HepG2 (cell line): ENCODE measurements around the gene SMIM30. TPM values are rescaled to one million over a fixed set of nuclear protein-coding genes. Genes with fewer than 3 reads are reported as not detected.

Experiments used
- HHEX ChIP-seq: IDR thresholded peaks from 2 replicates; pipeline ENCODE4 v1.6.1; 2016; ENCODE audit warnings: control low read depth
- HMGXB3 ChIP-seq: sonication (generic); formaldehyde crosslinking; IDR thresholded peaks from 2 replicates; pipeline ENCODE4 v1.4.0; 2020; ENCODE audit warnings: missing genetic modification reagents, borderline replicate concordance
- RXRA ChIP-seq: sonication (generic); formaldehyde crosslinking; IDR thresholded peaks from 2 replicates; pipeline ENCODE4 v1.5.1; 2020; ENCODE audit warnings: missing genetic modification reagents
- ZFP36L2 ChIP-seq: sonication (generic); formaldehyde crosslinking; IDR thresholded peaks from 2 replicates; pipeline ENCODE4 v1.4.0; 2020; ENCODE audit warnings: missing genetic modification reagents
- ZNF3 ChIP-seq: IDR thresholded peaks from 2 replicates; pipeline ENCODE4 v1.7.0; 2017; ENCODE audit warnings: inconsistent platforms
- ZNF367 ChIP-seq: sonication (generic); formaldehyde crosslinking; IDR thresholded peaks from 2 replicates; pipeline ENCODE4 v1.4.0; 2020; ENCODE audit warnings: missing genetic modification reagents, borderline replicate concordance
- ZNF564 ChIP-seq: sonication (generic); formaldehyde crosslinking; IDR thresholded peaks from 2 replicates; pipeline ENCODE4 v1.8.1; 2023; ENCODE audit warnings: mild to moderate bottlenecking, missing genetic modification reagents
- ZNF616 ChIP-seq: sonication (generic); formaldehyde crosslinking; IDR thresholded peaks from 2 replicates; pipeline ENCODE4 v1.5.0; 2020; ENCODE audit warnings: low read depth, mild to moderate bottlenecking, missing genetic modification reagents
- ZSCAN31 ChIP-seq: sonication (generic); formaldehyde crosslinking; IDR thresholded peaks from 2 replicates; pipeline ENCODE4 v1.5.0; 2020; ENCODE audit warnings: low read depth, mild to moderate bottlenecking, missing genetic modification reagents
- polyA plus RNA-seq, 8 experiments: library from polyadenylated mRNA; depleted of rRNA in 3 of 8; stranded (reverse) in 7 of 8; unstranded in 1 of 8; fragments of >200 nt; fragmentation: Illumina TruSeq in 4 of 8; extraction: Trizol in 4 of 8; gene quantifications; 2 replicates each; pipeline versions ENCODE4 v1.2.1 to v1.2.3, GENCODE V29; 2011 to 2016; ENCODE audit warnings: low read depth in 4 of 8, missing spikeins in 1 of 8, mixed read lengths in 1 of 8; ENCODE audit not compliant: insufficient read depth in 1 of 8
- total RNA-seq, 5 experiments: library from RNA; depleted of rRNA; stranded (reverse); fragments of >200 nt; fragmentation: Illumina TruSeq; extraction: Trizol; gene quantifications; 2 replicates each; pipeline ENCODE4 v1.2.3, GENCODE V29; 2016; ENCODE audit warnings: low read depth in 1 of 5
- TF ChIP-seq, protein P1 (sequence below): sonication (generic); formaldehyde crosslinking; IDR thresholded peaks from 2 replicates; pipeline ENCODE4 v1.4.0; 2020; ENCODE audit warnings: missing genetic modification reagents, borderline replicate concordance
- TF ChIP-seq, protein P2 (sequence below): sonication (generic); formaldehyde crosslinking; IDR thresholded peaks from 2 replicates; pipeline ENCODE4 v1.5.0; 2020; ENCODE audit warnings: mild to moderate bottlenecking, missing genetic modification reagents
- TF ChIP-seq, protein P3 (sequence below): sonication (generic); formaldehyde crosslinking; IDR thresholded peaks from 2 replicates; pipeline ENCODE4 v1.5.1; 2020; ENCODE audit warnings: missing genetic modification reagents, mild to moderate bottlenecking, borderline replicate concordance
- TF ChIP-seq, protein P4 (sequence below): sonication (generic); formaldehyde crosslinking; IDR thresholded peaks from 2 replicates; pipeline ENCODE4 v1.4.0; 2020; ENCODE audit warnings: mild to moderate bottlenecking, low read depth, missing genetic modification reagents

SMIM30 gene
- total and polyA plus RNA-seq, 2 of the 13 experiments (the other 11 are each of a cell fraction or from before 2014, with no cell fraction given), result 23.5 to 25.2 TPM

DNA sequence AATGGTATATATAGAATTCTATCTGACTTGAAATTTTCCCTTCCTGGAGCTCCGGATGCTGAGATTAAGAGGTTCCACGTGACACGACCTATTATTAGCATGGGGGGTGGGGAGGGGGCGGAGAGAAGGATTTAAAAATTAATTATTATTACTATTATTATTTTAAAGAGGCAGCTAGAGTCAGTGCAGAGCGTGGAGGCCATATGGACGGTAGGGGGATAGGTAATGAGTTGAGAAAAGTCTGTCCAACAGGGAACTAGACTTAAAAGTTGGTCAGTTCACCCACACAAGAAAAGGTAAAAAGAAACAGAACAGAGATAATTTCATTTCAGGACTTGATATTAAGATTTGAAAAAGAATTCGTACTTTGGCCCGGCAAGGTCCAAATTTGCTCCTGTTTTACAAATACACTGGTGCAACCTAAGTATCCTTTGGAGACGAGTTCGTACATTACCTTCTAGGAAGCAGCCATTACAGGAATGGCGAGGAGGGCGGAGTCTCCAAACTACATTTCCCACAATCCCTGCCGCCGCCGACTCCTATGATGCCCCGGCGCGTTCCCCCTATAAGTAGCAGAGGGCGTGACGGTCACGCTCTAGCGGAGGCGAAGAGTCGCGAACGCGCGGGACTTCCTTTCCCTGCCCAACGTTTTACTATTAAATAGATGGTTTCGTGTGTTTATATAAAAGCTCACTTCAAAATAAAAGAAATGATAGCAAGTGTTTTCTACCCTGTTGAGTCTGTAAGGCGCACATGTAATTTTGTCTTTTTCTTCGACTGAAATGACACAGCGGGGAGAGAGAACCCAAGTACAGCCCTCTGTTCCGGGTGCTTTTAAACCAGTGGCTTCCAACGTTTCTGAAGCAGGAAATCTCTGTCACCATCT lies at the start of gene SMIM30 (continued):
- TF ChIP-seq, protein P1, sequence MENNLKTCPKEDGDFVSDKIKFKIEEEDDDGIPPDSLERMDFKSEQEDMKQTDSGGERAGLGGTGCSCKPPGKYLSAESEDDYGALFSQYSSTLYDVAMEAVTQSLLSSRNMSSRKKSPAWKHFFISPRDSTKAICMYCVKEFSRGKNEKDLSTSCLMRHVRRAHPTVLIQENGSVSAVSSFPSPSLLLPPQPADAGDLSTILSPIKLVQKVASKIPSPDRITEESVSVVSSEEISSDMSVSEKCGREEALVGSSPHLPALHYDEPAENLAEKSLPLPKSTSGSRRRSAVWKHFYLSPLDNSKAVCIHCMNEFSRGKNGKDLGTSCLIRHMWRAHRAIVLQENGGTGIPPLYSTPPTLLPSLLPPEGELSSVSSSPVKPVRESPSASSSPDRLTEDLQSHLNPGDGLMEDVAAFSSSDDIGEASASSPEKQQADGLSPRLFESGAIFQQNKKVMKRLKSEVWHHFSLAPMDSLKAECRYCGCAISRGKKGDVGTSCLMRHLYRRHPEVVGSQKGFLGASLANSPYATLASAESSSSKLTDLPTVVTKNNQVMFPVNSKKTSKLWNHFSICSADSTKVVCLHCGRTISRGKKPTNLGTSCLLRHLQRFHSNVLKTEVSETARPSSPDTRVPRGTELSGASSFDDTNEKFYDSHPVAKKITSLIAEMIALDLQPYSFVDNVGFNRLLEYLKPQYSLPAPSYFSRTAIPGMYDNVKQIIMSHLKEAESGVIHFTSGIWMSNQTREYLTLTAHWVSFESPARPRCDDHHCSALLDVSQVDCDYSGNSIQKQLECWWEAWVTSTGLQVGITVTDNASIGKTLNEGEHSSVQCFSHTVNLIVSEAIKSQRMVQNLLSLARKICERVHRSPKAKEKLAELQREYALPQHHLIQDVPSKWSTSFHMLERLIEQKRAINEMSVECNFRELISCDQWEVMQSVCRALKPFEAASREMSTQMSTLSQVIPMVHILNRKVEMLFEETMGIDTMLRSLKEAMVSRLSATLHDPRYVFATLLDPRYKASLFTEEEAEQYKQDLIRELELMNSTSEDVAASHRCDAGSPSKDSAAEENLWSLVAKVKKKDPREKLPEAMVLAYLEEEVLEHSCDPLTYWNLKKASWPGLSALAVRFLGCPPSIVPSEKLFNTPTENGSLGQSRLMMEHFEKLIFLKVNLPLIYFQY (CRISPR knock-in tag), result 0 out of 2 replicates have a peak, but pooled peaks have one; percentile 36
- TF ChIP-seq ZNF367 (no peak), ZNF564 (CRISPR knock-in tag) (no peak), HMGXB3 (CRISPR knock-in tag) (peak; percentile 84; the same call in 1 of the 2 replicates), ZNF3 (no peak), ZSCAN31 (CRISPR knock-in tag) (no peak), ZNF616 (CRISPR knock-in tag) (0 out of 2 replicates have a peak, but pooled peaks have one; percentile 37), ZFP36L2 (no peak), HHEX (CRISPR knock-in tag) (no peak), RXRA (0 out of 2 replicates have a peak, but pooled peaks have one; percentile 28)
- TF ChIP-seq, protein P2, sequence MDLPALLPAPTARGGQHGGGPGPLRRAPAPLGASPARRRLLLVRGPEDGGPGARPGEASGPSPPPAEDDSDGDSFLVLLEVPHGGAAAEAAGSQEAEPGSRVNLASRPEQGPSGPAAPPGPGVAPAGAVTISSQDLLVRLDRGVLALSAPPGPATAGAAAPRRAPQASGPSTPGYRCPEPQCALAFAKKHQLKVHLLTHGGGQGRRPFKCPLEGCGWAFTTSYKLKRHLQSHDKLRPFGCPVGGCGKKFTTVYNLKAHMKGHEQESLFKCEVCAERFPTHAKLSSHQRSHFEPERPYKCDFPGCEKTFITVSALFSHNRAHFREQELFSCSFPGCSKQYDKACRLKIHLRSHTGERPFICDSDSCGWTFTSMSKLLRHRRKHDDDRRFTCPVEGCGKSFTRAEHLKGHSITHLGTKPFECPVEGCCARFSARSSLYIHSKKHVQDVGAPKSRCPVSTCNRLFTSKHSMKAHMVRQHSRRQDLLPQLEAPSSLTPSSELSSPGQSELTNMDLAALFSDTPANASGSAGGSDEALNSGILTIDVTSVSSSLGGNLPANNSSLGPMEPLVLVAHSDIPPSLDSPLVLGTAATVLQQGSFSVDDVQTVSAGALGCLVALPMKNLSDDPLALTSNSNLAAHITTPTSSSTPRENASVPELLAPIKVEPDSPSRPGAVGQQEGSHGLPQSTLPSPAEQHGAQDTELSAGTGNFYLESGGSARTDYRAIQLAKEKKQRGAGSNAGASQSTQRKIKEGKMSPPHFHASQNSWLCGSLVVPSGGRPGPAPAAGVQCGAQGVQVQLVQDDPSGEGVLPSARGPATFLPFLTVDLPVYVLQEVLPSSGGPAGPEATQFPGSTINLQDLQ (CRISPR knock-in tag), result no peak
- TF ChIP-seq, protein P3, sequence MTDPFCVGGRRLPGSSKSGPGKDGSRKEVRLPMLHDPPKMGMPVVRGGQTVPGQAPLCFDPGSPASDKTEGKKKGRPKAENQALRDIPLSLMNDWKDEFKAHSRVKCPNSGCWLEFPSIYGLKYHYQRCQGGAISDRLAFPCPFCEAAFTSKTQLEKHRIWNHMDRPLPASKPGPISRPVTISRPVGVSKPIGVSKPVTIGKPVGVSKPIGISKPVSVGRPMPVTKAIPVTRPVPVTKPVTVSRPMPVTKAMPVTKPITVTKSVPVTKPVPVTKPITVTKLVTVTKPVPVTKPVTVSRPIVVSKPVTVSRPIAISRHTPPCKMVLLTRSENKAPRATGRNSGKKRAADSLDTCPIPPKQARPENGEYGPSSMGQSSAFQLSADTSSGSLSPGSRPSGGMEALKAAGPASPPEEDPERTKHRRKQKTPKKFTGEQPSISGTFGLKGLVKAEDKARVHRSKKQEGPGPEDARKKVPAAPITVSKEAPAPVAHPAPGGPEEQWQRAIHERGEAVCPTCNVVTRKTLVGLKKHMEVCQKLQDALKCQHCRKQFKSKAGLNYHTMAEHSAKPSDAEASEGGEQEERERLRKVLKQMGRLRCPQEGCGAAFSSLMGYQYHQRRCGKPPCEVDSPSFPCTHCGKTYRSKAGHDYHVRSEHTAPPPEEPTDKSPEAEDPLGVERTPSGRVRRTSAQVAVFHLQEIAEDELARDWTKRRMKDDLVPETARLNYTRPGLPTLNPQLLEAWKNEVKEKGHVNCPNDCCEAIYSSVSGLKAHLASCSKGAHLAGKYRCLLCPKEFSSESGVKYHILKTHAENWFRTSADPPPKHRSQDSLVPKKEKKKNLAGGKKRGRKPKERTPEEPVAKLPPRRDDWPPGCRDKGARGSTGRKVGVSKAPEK, result 0 out of 2 replicates have a peak, but pooled peaks have one; percentile 56
- TF ChIP-seq, protein P4, sequence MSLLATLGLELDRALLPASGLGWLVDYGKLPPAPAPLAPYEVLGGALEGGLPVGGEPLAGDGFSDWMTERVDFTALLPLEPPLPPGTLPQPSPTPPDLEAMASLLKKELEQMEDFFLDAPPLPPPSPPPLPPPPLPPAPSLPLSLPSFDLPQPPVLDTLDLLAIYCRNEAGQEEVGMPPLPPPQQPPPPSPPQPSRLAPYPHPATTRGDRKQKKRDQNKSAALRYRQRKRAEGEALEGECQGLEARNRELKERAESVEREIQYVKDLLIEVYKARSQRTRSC (CRISPR knock-in tag), result no peak
